ENCODE measurements around the gene DZANK1.
"Not testable (repeated sequence)": the region's sequence is repeated elsewhere in the genome, so short reads cannot be mapped to it uniquely, and the experiment has no call there.

DNA sequence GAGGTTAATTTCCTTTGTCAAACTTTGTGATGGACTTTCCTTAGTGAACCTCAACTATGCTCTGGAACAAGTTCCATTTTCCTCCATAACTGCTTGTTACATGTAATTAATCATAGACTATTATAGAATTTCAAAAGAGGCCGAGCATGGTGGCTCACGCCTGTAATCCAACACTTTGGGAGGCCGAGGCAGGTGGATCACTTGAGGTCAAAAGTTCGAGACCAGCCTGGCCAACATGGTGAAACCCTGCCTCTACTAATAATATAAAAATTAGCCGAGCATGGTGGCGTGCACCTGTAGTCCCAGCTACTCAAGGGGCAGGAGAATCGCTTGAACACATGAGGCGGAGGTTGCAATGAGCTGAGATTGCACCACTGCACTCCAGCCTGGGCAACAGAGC, 68.1 kb downstream of the DZANK1 start:
- TF ChIP-seq, protein P1, sequence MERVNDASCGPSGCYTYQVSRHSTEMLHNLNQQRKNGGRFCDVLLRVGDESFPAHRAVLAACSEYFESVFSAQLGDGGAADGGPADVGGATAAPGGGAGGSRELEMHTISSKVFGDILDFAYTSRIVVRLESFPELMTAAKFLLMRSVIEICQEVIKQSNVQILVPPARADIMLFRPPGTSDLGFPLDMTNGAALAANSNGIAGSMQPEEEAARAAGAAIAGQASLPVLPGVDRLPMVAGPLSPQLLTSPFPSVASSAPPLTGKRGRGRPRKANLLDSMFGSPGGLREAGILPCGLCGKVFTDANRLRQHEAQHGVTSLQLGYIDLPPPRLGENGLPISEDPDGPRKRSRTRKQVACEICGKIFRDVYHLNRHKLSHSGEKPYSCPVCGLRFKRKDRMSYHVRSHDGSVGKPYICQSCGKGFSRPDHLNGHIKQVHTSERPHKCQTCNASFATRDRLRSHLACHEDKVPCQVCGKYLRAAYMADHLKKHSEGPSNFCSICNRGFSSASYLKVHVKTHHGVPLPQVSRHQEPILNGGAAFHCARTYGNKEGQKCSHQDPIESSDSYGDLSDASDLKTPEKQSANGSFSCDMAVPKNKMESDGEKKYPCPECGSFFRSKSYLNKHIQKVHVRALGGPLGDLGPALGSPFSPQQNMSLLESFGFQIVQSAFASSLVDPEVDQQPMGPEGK (CRISPR knock-in tag; IDR thresholded peaks at IDR 0.05; ENCODE audit: borderline replicate concordance): not testable (repeated sequence)
- TF ChIP-seq, protein P2, sequence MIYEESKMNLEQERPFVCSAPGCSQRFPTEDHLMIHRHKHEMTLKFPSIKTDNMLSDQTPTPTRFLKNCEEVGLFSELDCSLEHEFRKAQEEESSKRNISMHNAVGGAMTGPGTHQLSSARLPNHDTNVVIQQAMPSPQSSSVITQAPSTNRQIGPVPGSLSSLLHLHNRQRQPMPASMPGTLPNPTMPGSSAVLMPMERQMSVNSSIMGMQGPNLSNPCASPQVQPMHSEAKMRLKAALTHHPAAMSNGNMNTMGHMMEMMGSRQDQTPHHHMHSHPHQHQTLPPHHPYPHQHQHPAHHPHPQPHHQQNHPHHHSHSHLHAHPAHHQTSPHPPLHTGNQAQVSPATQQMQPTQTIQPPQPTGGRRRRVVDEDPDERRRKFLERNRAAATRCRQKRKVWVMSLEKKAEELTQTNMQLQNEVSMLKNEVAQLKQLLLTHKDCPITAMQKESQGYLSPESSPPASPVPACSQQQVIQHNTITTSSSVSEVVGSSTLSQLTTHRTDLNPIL (CRISPR knock-in tag; IDR thresholded peaks at IDR 0.05; ENCODE audit: low read depth): not testable (repeated sequence)
- not testable (repeated sequence) for TF ChIP-seq ZNF565 (CRISPR knock-in tag; conservative IDR thresholded peaks at IDR 0.05; ENCODE audit: low read depth); TOX (CRISPR knock-in tag; IDR thresholded peaks at IDR 0.05; ENCODE audit: borderline replicate concordance); ZFP3 (CRISPR knock-in tag; IDR thresholded peaks at IDR 0.05); SNAI2 (CRISPR knock-in tag; IDR thresholded peaks at IDR 0.05); ZNF70 (CRISPR knock-in tag; IDR thresholded peaks at IDR 0.05); PPARA (CRISPR knock-in tag; IDR thresholded peaks at IDR 0.05; ENCODE audit: borderline replicate concordance); ZNF8 (CRISPR knock-in tag; IDR thresholded peaks at IDR 0.05); ISL1 (CRISPR knock-in tag; IDR thresholded peaks at IDR 0.05); ZFP30 (CRISPR knock-in tag; IDR thresholded peaks at IDR 0.05)
- TF ChIP-seq, protein P3, sequence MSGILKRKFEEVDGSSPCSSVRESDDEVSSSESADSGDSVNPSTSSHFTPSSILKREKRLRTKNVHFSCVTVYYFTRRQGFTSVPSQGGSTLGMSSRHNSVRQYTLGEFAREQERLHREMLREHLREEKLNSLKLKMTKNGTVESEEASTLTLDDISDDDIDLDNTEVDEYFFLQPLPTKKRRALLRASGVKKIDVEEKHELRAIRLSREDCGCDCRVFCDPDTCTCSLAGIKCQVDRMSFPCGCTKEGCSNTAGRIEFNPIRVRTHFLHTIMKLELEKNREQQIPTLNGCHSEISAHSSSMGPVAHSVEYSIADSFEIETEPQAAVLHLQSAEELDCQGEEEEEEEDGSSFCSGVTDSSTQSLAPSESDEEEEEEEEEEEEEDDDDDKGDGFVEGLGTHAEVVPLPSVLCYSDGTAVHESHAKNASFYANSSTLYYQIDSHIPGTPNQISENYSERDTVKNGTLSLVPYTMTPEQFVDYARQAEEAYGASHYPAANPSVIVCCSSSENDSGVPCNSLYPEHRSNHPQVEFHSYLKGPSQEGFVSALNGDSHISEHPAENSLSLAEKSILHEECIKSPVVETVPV (CRISPR knock-in tag; IDR thresholded peaks at IDR 0.05): not testable (repeated sequence)
